Hair follicle dermal papilla cell (primary cell): ENCODE data around the gene ZNF576. TPM values are rescaled to one million over a fixed set of nuclear protein-coding genes. Genes with fewer than 3 reads are reported as not detected.

Experiments used
- total RNA-seq: library from RNA; depleted of rRNA; stranded (reverse); fragments of >200 nt; gene quantifications from 2 replicates; pipeline ENCODE4 v1.2.3, GENCODE V29; 2012

Gene ZNF576, protein sequence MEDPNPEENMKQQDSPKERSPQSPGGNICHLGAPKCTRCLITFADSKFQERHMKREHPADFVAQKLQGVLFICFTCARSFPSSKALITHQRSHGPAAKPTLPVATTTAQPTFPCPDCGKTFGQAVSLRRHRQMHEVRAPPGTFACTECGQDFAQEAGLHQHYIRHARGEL
- 8.8 and 11.1 TPM in 2 replicates for total RNA-seq

DNA sequence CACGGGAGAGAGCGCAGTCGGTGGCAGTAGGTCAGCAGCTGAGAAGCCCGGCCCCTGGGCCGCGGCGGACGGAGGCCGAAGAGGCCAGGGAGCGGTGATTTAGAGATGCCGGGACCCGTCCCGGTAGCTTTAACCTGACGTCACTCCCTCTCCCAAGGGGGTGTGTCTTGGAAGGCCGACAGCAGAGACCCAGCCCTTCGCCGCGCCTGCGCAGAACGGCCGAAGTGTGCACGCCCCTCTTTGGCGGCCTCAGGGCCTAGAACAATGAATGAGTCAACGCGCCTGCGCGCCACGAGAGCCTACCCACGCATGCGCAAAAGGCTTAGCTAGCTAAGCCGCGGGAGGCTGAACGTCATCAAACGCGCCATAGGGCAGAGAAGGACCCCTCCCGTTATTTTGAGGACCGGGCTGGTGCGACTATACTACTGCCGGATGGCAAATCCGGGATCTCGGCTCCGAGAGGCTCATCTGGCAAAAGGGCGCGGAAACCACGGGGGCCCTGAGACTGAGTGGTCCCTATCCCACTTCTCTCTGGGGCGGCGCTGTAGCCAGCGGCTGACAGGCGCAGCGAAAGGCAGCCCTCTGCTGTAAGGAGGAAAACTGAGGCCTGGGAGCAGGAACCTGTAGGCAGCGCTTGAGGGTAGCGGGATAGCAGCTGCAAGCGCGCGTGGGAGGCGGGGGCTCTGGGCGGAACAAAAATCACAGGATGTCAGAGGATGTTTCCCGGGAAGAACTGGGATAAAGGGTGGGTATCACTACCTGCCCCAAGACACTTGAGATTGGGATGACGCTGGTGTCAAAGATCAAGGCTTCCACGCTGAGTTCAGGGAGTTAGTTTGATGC lies at the start of gene ZNF576, which contains the start of gene IRGQ:
Gene ZNF576 (plus strand): TSS at position 597 of the 843 bp plus-strand sequence. CDS start 514 bp downstream, outside the sequence.
Gene IRGQ (minus strand): TSS at position 136 of the 843 bp plus-strand sequence. CDS start 796 bp downstream, outside the sequence.

GRCh38 chr19:43575156-43575950 lies 21.0 kb upstream of the ZNF576 start, which contains the start of the genes PINLYP and XRCC1:
Gene PINLYP, plus strand, starts transcription at chr19:43575801. Its CDS starts 1,391 bp downstream, at chr19:43577192.
Gene XRCC1, minus strand, starts transcription at chr19:43575527. Its CDS starts 69 bp downstream, at chr19:43575458.

DNA sequence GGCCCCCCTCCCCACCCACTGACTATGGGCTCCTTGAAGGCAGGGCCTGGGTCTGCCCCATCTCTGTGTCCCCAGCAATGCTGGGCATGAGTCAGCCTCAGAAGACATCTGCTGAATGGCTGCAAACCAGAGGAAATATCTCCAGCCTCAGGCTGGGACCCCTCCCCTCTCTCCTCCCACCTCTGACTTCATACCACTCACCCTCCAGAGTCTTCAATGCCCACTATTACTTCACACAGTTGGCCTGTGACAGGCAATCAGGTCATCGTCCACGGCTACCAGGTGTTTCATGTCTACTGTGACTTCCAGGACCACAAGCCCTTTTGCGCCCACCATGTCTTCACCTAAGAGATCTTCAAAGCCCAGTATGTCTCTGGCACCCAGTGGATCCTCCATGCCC lies 15.4 kb downstream of the ZNF576 start, which contains the start of gene SRRM5:
Gene SRRM5 (plus strand): TSS at position 301 of the 400 bp plus-strand sequence. CDS start 34 bp downstream, at position 335.

GRCh38 chr19:43619262-43620060 lies 23.1 kb downstream of the ZNF576 start, which contains the start of gene ZNF428:
Gene ZNF428, minus strand, starts transcription at chr19:43619629. Its CDS starts 5,325 bp downstream, at chr19:43614304.

DNA sequence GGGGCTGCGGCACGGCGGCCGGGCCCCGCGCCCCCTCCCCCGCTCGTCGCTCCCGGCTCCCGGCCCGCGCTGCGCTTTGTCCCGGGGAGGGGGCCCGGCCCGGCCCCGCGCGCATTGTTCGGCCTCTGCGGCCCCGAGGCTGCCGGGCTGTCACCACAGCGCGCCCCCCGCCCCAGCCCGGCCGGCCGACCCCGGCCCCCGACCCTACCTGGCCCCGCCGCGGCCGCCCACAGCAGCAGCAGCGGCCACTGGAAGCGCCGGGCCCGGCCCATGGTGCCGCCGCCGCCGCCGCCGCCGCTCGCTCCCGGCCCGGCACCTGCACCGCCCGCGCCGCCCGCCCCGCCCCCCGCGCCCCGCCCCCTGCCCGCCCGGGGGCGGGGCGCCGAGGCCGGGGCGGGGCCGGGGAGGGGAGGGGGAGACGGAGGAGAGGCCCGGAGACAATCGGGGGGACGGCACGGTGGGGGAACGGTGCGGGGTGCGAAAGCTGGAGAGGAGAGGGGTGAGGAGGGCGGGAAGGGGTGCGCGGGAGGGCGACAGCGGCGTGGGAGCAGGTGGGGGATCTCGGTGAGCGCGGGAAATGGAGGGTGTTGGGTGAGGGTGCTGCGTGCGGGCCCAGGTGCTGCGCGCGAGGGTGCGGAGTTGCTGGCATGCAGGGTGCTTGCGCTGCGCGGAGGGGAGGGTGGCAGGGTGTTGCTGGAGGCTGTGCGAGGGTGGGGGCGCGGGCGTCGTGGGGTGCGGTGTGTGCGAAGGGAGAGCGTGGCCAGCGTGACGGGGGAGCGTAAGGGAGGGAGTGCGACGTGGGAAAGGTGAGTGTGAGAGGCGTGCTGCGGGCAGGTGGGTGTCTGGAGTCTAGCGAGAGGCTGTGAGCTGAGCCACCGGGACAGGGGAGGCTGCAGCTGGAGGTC lies 43.4 kb downstream of the ZNF576 start, which contains the start of gene CADM4:
Gene CADM4 (minus strand): TSS at position 332 of the 905 bp plus-strand sequence. CDS start 60 bp downstream, at position 272.

Other genes with a start within 250 kb of the ZNF576 start
- under 0.01 TPM in 1 of 2 replicates, not detected in the other for gene CD177, start 242.9 kb upstream of the ZNF576 start, total RNA-seq
- gene TEX101, start 181.7 kb upstream of the ZNF576 start, total RNA-seq = not detected in 2 replicates
- 0.32 and 0.36 TPM in 2 replicates for gene LYPD3, start 131.0 kb upstream of the ZNF576 start, total RNA-seq
- 11.0 and 14.3 TPM in 2 replicates for gene PHLDB3, start 91.8 kb upstream of the ZNF576 start, total RNA-seq
- 46.4 and 80.8 TPM in 2 replicates for gene ETHE1, start 69.4 kb upstream of the ZNF576 start, total RNA-seq
- gene ZNF575, start 63.4 kb upstream of the ZNF576 start, total RNA-seq = 0.32 TPM in 1 of 2 replicates, not detected in the other
- gene XRCC1, start 21.1 kb upstream of the ZNF576 start, total RNA-seq = 13.1 and 18.8 TPM in 2 replicates
- gene PINLYP, start 20.8 kb upstream of the ZNF576 start, total RNA-seq = 3.0 and 3.6 TPM in 2 replicates
- gene IRGQ, start 461 bp upstream of the ZNF576 start, total RNA-seq = 19.9 and 24.2 TPM in 2 replicates
- gene SRRM5, start 15.5 kb downstream of the ZNF576 start, total RNA-seq = 0.24 TPM in 1 of 2 replicates, not detected in the other
- gene ZNF428, start 23.0 kb downstream of the ZNF576 start, total RNA-seq = 20.2 and 25.6 TPM in 2 replicates
- 0.12 and 0.65 TPM in 2 replicates for gene CADM4, start 43.3 kb downstream of the ZNF576 start, total RNA-seq
- 61.3 and 73.6 TPM in 2 replicates for gene PLAUR, start 73.6 kb downstream of the ZNF576 start, total RNA-seq
- gene IRGC, start 119.5 kb downstream of the ZNF576 start, total RNA-seq = not detected in 2 replicates
- gene SMG9, start 158.4 kb downstream of the ZNF576 start, total RNA-seq = 16.8 and 19.8 TPM in 2 replicates
- 6.0 and 6.4 TPM in 2 replicates for gene KCNN4, start 184.4 kb downstream of the ZNF576 start, total RNA-seq
- gene LYPD5, start 205.9 kb downstream of the ZNF576 start, total RNA-seq = 0.24 and 0.65 TPM in 2 replicates
- 13.7 and 21.3 TPM in 2 replicates for gene ZNF283, start 230.7 kb downstream of the ZNF576 start, total RNA-seq